Hindlimb muscle (tissue), 1 donor: ENCODE data around the gene KRT77. TPM values are rescaled to one million over a fixed set of nuclear protein-coding genes. Genes with fewer than 3 reads are reported as not detected.
"Not testable (repeated sequence)": the region's sequence is repeated elsewhere in the genome, so short reads cannot be mapped to it uniquely, and the experiment has no call there.

ENCODE experiments used
- DNase-seq: peaks from one replicate; pipeline ENCODE4 v3.0.0-alpha.2; 2013
- polyA plus RNA-seq: library from polyadenylated mRNA; unstranded; fragments of 120-200 nt; gene quantifications from one replicate; pipeline ENCODE4 v1.2.1, GENCODE V29; 2013; ENCODE audit not compliant: insufficient read length

The KRT77 gene
- 0.32 TPM for polyA plus RNA-seq

DNA sequence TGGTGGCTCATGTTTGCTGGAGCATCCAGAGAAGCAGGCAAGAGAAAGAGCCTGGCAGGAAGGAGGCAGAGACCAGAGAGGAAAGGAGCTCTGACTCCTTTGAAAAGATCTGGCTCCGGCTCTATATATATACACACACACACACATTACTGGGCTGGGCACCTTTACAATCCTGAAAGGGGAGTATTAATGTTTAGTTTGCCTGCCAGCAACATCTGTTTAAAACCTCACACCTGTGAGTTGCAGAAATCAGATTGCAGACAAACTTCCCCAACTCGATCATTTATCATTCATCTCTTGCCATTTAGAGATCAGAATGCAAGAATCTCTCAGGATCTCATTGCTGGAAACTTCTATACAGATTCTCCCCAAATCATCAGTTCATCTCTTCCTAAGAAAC lies at the start of gene KRT77:
Gene KRT77 (minus strand): TSS at position 101 of the 400 bp plus-strand sequence. CDS start 90 bp downstream, at position 11.
- DNase-seq: no peak

DNA sequence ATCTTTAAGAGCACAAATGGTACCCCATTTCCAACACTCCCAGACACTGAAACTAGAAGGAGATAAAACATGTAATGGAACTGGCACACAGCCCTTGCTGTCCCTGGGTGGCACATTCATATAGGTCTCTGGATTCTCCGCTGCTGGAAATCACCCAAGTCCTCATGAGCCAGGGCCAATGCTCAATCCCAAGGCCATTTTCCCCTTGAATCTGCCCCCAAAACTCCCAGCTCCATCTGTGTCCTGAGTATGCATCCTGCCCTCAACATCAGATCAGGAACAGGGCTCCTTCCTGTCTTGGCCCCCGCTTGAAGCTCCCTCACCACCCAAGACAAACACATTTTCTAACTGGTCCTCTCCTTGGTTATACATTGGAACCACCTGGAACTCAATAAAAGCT lies 49.2 kb upstream of the KRT77 start:
- DNase-seq: no peak

- no peak for DNase-seq
These were observed 48.5 kb upstream of the KRT77 start for GRCh38 chr12:52751795-52752194.

DNA sequence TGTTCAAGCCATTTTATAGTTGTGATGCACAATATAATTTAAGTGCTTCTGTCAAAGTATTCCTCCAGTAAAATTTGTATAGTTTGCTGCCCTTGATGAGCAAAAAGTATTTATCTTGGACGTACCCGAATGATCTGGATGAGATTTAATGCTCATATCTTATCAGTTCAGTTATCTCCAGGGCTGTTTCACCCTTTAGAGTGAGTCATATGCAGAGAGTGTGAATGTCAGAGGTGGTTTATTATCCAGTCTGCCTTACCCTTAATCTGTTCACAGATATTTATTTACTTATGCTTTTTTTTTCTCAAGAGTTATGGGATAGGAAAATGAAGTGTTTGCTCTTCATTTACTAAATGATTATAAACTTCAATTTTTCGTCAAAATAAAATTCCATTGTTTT lies 47.2 kb upstream of the KRT77 start:
- DNase-seq: not testable (repeated sequence)

DNA sequence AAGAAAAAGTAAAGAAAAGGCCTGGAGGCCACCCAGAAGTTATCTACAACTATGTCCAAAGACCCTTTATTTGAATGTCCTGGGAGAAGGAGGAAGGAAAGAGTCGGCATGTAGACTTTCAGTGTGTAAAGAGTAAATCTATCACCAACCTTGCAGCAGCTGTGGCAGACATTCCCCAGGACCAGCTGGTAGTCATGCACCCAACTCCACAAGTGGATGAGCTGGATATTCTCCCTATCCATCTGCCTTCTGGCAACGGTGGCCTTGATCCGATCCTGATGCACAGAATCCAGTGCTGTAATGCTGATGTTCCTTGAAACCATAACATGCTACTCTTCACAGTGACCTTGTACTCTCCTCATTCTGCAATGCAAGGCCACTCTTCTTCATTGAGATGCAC lies 46.5 kb upstream of the KRT77 start:
- no peak for DNase-seq

DNA sequence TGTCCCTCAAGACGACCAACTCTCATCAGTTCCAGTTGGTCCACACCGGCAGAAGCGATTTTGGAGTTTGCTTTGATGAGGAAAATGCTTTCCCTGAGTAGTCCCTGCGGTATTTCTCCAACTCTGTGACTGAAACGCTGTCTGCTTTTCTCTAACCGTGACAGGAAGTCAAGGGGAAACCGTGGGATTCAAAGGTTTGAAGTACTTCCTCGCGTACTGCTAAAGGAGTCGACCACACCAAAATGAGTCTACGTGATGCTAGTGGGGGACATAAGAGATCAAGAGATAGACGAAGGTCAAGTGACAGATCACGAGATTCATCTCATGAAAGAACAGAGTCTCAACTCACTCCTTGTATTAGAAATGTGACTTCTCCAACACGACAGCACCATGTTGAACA lies 45.3 kb upstream of the KRT77 start:
- DNase-seq: no peak

DNA sequence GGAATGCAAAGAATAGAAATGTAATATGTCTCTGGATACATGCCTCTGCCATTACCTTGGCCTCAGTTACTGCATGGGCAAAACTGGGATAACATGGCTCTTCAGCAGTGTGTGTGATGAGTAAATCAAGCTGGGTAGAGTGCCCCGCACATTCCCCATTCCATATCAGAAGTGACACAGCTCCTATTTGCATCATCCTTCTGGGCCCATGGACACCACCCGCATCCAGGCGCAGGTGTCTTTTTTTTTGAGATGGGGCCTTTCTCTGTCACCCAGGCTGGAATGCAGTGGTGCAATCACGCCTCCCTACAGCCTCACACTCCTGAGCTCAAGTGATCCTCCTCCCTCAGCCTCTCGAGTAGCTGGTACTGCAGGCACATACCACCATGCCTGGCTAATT lies 42.2 kb upstream of the KRT77 start:
- no peak for DNase-seq

DNA sequence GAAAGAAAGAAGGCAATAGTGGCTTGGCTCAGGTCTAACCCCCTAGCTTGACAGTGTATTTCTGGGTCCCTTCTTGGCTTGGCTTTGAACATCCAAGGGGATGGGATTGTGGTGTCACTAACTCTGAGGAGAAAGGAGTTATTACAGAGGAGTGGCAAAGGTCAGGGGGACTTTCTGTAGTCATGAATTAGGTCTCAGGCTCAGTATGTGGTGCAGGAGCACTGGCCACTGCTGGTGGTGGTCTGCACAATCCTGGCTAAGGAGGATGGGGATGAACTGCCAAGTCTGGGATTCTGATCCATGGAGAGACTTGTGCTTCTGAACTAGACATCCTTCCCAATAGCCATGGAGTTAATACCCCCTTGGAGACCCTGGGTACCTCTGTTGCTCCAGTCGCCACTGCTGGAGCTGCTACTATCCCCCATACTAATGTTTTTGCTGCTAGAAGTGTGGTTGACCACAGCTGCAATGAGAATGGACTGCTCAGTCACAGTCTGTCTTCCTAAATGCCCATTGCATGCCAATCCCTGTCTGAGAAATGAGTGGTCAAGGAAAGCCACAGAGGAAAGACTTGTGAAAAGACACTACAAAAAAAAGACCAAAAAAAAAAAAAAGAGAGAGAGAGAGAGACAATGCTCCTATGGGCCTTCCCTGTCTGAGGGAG lies 41.3 kb upstream of the KRT77 start:
- DNase-seq: no peak

GRCh38 chr12:52742822-52743457 lies 39.6 kb upstream of the KRT77 start:
- DNase-seq: no peak

- DNase-seq: no peak
These were observed 38.9 kb upstream of the KRT77 start for GRCh38 chr12:52742196-52742580.

GRCh38 chr12:52741375-52742195 lies 38.3 kb upstream of the KRT77 start:
- DNase-seq: peak; percentile 73

DNA sequence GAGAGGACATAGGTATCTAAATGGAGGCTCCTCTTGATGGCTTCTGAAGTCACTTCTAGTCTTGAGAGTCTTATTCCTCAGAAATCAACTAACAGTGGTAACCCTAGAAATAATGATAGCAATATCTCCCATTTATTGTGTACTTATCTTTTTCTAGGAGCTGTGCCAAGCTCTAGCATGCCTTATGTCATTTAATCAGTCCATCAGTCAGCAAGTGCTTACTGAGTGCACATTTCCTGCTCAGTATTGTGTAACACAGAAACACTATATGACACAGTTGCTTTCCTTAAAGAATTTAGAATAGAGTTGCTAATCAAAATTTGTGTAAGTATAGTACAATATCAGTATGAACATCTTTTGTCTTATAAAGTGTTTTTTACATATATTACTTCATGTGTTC lies 37.3 kb upstream of the KRT77 start:
- DNase-seq: no peak

DNA sequence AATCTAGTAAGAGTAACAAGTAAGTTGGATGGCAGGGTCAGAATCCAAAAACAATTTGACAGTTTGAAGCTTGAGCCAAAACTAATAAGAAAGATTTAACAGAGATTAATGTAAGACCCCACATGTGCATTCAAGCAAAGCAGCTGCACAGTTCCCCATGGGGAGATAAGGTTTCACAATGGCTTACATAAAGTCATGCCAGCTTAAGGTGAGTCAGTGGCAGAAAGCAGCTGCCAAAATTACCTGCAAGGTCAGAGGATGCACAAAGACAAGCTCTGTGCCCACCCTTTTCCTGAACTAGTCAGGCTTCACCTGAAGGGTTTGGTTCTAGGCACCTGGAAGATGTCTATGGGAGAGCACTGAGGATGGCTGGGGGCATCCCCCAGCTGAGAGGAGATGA lies 36.6 kb upstream of the KRT77 start:
- DNase-seq: no peak

DNA sequence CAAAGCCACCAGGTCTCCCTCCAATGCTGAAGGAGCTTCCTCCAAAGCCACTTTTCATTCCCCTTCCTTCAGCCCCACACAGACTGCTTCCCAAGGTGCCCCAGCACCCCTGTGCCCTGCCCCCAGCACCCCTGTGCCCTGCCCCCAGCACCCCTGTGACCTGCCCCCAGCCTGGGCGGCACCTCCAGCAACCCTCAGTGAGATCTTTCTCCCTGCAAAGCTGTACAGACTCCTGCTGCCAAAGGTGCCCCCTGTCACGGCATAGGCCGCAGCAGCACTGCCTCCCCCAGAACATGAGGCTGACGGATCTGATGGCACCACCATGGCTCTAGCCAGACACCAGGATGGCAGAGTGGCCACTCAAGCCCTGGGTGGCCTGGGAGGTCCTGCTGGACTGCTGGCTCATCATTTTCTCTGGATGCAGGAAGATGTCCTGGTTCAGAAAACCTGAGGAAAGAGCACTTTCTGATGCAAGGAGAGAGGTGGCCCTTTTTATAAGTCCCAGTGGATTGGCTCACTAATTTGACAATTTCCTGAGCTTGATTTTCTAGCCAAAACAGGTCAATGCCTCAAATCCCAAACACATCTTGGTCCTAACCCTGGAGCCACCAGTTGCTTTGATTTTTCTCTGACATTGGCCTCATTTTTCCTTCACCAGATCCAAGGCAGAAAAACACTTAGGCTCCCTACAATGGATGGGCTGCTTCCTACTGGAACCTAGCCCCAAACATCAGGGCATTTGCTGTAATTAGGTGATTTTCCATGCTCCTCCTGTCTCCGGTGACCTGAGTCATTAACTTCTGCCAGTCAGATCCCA lies 32.7 kb upstream of the KRT77 start:
- DNase-seq: no peak

DNA sequence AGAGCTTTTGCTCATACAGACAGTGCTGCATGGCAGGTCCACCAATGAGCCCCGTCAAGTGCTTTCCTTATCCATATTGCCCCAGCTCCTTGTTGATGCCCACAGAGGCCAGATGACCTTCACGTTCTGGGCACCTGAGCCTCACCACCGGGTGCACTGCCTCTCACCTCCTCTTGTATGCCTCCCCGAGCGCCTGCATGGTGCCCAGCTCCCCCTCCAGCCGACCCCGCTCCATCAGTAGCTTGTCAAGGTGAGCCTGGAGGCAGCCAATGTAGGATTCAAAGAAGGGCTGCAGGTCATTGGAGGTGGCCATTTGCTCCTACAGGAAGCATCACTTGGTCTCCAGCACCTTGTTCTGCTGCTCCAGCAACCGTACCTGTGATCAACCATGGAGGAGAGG lies 31.8 kb upstream of the KRT77 start:
- DNase-seq: no peak

- DNase-seq: no peak
These were observed 27.5 kb upstream of the KRT77 start for GRCh38 chr12:52730793-52731192.

DNA sequence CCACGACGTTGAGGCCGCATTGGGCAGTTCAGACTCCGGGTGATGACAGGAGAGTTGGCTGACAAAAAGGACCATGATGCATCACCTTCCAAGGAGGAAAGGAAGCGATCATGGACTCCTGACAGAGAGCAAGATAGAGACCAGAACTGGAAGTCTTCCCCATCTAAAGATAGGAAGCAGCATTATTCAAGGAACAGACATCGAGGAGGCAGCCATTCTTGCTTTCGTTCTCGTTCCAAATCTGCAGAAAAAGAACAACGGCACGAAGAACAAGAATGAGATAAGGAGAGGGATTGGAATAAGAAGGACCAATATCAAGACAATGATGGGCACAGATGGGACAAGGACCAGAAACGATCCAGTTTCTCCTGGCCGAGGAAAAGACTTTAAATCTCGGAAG lies 27.1 kb upstream of the KRT77 start:
- no peak for DNase-seq

- no peak for DNase-seq
These were observed 25.8 kb upstream of the KRT77 start for GRCh38 chr12:52729147-52729546.

DNA sequence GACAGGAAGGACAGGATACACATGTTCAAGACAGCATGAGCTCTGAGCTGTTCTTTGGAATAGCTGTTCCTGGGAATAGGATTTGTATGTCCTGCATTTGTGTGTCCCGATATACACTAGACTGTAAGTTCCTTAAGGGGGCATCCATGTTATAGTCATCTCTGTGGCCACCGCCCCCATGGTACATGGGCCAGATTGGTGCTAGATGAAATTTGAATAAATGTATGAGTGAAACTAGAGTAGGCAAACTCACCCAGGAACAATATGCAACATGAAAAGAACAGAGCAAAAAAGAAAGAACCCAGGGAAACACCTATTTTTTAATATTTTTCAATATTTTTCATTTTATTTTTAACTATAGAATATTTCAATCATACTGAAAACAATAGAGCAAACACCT lies 25.1 kb upstream of the KRT77 start:
- DNase-seq: no peak

GRCh38 chr12:52727037-52727436 lies 23.7 kb upstream of the KRT77 start:
- no peak for DNase-seq

GRCh38 chr12:52726451-52726850 lies 23.1 kb upstream of the KRT77 start:
- DNase-seq: no peak

DNA sequence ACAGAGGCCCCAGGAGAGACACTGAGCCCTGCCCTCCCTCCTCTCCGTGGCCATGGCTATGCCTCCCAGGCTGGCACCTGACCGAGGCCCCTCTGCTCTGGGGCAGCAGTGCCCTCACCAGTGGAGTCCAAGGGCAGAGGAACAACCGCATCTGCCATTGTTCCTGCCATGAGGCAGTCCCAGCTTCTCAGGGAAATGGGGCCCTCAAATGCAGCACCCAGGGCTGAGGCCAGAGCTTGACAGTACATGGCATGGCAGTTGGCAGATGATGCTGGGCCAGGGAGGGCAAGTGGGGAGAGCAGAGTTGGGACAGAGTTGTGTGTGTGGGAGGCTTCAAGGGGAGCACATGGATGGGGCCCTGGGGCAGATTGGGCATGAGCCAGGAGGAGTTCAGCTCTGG lies 21.1 kb upstream of the KRT77 start:
- DNase-seq: no peak

DNA sequence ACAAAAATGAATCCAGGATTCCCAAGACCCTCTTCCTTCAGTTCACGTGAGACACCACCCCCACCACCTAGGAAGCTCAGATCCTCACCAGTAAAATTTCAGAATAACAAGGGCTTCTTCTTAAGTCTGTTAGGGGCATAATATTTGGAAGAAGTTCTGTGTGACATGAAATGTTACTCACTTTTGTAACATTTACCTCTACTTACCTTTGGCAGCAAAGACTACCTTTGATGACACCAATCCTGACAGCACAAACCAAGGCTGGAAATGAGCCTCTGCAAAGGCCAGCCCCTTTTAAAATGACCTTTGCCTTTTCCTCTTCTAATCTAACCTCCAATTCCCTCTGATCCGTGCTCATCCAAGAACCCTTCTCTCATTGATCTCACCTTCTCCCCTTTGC lies 19.4 kb upstream of the KRT77 start:
- DNase-seq: no peak
